ENCODE results near the gene PHACTR3.

PHACTR3 gene

DNA sequence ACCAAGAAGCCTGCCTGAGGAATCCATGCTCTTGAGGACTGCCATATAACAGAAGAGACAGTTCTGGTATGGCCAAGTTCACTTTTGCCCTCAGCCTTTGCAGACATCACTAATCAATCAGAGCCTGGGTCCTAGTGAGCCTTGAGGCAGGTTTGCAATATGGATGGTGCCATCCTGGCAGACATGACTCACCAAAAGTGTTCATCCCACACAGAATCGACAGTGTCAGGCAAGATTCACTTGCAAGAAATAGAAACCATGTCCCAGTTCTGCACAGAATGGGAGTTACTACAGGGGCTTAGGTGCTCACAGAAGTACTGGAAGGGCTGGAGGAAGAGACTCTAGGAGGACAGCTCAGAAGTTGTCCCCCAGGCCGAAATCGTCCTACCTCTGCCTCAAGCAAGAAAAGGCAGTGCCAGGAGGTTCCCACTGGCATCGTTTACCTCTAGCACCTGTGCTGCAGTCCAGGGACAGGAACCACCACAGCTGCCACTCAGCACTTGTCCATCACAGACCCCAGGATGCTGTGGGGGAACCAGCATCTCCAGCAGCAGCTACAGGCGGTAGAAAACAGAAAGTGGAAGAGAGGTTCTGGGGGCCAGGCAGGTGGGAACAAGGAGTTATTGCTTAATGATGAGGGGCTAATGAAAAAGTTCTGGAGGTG, 42.6 kb upstream of the PHACTR3 start:
- H3K4me3 ChIP-seq (ENCODE audit: low read depth, low read length), result no peak overlapping the region
- DNase-seq (ENCODE audit: low read depth), result no peak
- TF ChIP-seq, protein P1, sequence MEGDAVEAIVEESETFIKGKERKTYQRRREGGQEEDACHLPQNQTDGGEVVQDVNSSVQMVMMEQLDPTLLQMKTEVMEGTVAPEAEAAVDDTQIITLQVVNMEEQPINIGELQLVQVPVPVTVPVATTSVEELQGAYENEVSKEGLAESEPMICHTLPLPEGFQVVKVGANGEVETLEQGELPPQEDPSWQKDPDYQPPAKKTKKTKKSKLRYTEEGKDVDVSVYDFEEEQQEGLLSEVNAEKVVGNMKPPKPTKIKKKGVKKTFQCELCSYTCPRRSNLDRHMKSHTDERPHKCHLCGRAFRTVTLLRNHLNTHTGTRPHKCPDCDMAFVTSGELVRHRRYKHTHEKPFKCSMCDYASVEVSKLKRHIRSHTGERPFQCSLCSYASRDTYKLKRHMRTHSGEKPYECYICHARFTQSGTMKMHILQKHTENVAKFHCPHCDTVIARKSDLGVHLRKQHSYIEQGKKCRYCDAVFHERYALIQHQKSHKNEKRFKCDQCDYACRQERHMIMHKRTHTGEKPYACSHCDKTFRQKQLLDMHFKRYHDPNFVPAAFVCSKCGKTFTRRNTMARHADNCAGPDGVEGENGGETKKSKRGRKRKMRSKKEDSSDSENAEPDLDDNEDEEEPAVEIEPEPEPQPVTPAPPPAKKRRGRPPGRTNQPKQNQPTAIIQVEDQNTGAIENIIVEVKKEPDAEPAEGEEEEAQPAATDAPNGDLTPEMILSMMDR (conservative IDR thresholded peaks at IDR 0.05; ENCODE audit: low read depth, low read length), result no peak

DNA sequence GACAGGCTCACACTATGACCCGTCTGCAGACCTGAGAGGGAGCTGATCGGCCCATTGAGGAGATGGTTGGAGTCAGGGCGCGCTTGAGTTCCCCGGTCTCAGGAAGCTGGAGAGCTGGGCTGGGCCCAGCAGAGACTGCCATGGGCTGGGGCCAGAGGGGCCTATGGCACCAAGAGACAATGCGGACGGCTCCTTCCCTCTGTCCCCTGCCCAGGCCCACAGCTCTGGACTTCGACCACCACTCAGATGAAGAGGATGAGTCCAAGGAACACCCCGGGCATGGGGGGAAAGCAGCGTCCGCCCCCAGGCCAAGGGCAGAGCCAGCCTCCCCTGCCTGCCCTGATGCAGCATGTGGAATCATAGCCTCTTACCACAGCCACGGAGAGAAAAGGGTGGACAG, 40.2 kb upstream of the PHACTR3 start:
- DNase-seq (ENCODE audit: low read depth), result no peak
- H3K4me3 ChIP-seq (ENCODE audit: low read depth, low read length), result no peak overlapping the region
- TF ChIP-seq, protein P1 (conservative IDR thresholded peaks at IDR 0.05; ENCODE audit: low read depth, low read length), result no peak

DNA sequence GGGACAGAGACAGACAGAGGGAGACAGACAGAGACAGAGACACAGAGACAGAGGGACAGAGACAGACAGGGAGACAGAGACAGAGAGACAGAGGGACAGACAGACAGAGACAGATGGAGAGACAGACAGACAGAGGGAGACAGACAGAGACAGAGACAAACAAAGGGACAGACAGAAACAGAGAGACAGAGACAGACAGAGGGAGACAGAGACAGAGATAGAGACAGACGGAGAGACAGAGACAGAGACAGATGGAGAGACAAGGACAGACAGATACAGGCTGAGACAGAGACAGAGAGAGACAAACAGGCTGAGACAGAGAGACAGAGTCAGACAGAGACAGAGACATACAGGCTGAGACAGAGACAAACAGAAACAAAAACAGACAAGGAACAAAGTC, 39.4 kb upstream of the PHACTR3 start:
- DNase-seq (ENCODE audit: low read depth), result no peak
- no peak overlapping the region for H3K4me3 ChIP-seq (ENCODE audit: low read depth, low read length)
- TF ChIP-seq, protein P1 (conservative IDR thresholded peaks at IDR 0.05; ENCODE audit: low read depth, low read length), result no peak

DNA sequence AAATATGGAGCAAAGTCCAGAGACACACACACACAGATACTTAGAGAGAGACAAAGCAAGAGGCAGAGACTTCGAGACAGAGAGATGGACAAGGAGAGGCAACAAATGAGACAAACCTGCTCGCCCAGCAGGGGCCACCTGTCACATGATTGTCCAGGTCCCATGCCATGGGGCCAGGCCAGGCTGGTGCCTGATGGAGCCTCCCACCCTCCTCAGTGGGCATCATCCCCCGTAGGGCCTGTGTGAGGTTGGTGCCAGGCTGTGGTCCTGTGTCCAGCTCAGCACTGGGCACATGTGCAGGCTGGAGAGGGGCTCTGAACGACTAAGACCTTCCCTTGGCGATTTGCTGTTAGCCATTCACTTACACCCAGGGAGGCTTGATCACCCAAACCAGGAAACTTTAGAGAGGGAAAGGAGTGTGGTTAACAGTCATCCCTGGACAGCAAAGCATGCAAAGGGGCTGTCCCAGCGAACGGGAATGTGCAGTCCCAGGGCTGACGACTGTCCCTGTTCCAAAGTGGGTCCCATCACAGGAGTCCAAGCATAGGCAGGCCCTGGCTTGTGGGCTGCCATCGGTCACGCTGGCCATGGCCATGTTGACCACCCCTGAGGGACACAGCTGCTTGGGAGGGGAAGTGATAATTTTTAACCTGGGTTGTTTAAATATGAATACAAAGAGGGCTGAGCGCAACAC, 38.4 kb upstream of the PHACTR3 start:
- no peak for DNase-seq (ENCODE audit: low read depth)
- H3K4me3 ChIP-seq (ENCODE audit: low read depth, low read length), result no peak overlapping the region
- TF ChIP-seq, protein P1 (conservative IDR thresholded peaks at IDR 0.05; ENCODE audit: low read depth, low read length), result no peak

DNA sequence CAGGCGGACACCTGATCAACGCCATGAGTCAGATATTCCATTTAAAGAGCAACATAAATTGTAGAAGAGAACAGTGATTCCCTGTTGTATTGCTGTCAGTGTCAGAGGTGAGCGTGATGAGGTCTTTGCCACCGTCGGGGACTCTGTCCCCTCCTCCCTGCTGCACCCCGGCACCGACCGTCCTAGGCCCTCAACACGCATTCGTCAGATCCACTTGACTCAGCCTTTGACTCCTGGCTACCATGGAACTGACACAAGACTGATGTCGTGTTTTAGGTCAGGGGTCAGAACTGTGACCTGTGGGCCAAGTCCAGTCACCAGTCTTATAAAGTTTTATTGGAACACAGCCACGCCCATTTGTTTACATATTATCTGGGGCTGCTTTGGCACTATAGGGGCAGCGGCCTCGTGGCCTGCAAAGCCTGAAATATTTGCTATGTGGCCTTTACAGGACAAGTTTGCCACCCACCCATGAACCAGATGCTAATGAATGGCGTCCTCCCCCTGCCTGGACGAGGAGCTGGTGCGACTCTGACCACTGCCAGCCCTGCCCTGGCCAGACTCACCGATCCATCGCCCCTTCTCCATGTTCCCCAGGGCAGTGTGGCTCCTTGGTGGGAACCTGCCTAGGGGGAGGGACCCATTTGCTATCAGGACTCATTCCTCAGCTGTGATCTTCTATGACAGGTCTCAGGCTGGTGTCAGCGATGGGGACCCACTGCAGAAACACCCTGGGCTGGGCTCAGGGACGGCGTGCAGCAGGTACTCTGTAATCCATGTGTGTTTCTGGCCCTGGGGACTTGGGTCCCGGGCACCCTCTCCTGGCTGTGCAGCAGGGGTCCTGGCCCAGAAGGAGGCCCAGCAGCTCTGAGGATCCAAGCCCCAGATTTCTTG, 37.5 kb upstream of the PHACTR3 start:
- no peak overlapping the region for H3K4me3 ChIP-seq (ENCODE audit: low read depth, low read length)

More for the DNA sequence above, 37.5 kb upstream of the PHACTR3 start:
- DNase-seq (ENCODE audit: low read depth), result no peak
- TF ChIP-seq, protein P1 (conservative IDR thresholded peaks at IDR 0.05; ENCODE audit: low read depth, low read length), result no peak

All from choroid plexus epithelial cell (primary cell).